RCC 7860 (cell line): ENCODE measurements around the gene NTHL1.

Experiments
- DNase-seq: peaks from one replicate; pipeline ENCODE4 v3.0.0-alpha.2; 2015; ENCODE audit warnings: low spot score
- FAIRE-seq: peaks from 2 replicates; lab custom pipeline; 2012; peaks lifted over from hg19 to GRCh38; lab: Jason Lieb, UNC

NTHL1 gene

GRCh38 chr16:2047330-2048115 is at the start of gene NTHL1, which contains the start of gene TSC2:
TSS of gene NTHL1 (minus strand) at chr16:2047834. CDS start at chr16:2047823, 11 bp downstream.
TSS of gene TSC2 (plus strand) at chr16:2047985. CDS start at chr16:2048616, 631 bp downstream.
- FAIRE-seq = no peak

DNA sequence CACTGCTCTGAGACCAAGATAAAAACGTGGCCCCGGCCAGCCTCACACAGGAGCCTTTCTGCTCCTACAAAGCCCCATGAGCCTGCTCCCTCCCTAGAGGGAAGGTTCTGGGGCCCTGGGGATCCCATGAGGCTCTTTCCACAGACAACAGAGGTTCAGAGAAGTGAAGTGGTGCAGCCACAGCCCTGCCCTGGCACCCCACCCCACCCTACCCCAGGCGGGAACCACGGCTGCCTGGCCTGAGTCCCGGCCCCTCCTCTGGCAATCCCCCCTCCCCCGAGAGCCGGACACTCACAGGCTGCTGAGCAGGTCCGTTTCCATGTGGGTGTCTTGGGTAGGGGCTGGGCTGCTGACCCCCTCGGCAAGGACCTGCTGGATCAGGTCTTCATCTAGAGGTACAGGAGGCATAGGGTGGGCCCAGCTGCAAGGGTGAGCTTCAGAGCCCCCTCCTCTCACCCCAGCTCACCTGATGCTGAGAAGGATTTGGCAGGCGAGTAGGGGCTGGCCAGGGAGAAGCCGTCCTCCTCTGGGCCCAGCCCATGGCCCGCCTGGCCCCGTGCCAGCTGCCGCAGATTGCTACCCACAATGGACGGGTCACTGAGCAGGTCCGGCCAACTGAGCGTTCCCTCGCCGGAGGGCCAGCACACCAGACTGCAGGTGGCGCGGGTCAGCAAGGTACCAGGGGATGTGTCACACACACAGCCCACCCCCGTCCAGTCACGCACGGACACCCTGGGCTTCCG is 49.4 kb upstream of the NTHL1 start:
- FAIRE-seq (peak; percentile 66), DNase-seq (peak; percentile 75)

More at GRCh38 chr16:2047330-2048115, at the start of gene NTHL1, which contains the start of gene TSC2:
- DNase-seq = peak; percentile 88

DNA sequence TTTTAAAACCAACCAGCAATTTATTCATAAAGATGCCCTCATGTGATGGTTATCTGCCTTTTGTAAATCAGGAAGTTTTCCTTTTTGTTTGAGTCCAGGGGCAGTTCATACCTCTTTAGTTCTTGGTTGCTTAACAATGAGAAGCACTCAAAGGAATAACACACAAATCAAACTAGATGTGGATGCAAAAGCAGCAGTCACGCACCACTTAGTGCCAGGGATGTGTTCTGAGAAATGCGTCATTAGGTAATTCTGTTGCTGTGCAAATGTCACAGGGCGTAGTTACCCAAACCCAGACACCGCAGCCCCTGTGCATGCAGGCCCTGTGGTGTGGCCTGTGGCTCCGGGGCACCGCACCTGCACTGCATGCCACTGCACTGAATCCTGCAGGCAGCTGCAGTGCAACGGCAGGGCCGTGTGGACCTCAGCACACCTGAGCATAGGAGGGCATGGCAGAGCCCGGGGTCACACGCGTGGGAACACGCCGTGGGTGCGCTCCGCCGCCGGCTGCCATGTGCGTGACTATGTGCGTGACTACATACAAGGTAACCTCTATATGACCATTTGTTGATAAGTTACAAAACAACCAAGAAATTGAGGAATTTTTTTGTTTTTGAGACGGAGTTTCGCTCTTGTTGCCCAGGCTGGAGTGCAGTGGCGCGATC is 48.4 kb upstream of the NTHL1 start:
- no peak for DNase-seq
- FAIRE-seq = no peak

- no peak for FAIRE-seq
- no peak for DNase-seq
Measured at GRCh38 chr16:2095315-2095853, 47.8 kb upstream of the NTHL1 start.

DNA sequence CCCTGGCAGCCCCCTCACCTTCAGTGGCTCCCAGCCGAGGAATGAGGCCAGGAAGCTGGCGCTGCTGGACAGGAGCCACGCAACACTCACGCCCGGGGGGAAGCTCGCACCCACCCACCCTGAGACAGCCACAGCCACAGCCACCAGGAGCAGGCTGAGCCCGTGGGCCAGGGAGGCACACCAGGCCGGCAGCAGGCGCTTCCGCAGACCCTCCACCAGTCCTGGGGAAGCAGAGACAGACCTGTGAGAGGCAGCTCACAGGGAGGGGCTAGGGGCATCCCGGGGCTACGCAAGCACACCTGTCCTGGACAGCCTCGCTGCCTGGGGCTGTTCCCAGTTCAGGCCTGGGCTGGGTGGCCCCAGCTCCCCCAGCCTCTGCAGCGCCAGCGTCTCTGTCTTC is 46.2 kb upstream of the NTHL1 start:
- no peak for FAIRE-seq

DNA sequence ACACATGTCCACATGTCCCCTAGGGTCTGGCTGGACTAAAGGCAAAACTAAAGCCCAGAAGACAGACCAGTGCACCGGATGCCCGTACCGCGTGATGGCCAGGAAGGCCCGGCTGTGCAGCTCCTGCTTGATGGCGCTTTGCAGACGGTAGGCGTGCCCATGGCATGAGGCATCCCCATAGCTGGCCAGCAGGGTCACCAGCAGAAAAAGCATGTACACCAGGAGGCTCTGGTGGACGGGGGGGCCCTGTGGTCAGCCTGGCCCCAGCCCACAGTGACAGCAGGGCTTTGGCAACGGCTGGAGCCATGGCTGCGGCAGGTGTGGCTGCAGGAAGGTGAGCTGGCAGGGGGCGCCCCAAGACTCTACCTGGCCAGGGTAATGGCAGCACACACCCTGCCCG is 45.2 kb upstream of the NTHL1 start:
- DNase-seq = no peak
- FAIRE-seq = no peak

More for the DNA sequence above, 46.2 kb upstream of the NTHL1 start:
- DNase-seq = no peak

- no peak for DNase-seq
- no peak for FAIRE-seq
Measured at GRCh38 chr16:2092256-2092620, 44.6 kb upstream of the NTHL1 start.

DNA sequence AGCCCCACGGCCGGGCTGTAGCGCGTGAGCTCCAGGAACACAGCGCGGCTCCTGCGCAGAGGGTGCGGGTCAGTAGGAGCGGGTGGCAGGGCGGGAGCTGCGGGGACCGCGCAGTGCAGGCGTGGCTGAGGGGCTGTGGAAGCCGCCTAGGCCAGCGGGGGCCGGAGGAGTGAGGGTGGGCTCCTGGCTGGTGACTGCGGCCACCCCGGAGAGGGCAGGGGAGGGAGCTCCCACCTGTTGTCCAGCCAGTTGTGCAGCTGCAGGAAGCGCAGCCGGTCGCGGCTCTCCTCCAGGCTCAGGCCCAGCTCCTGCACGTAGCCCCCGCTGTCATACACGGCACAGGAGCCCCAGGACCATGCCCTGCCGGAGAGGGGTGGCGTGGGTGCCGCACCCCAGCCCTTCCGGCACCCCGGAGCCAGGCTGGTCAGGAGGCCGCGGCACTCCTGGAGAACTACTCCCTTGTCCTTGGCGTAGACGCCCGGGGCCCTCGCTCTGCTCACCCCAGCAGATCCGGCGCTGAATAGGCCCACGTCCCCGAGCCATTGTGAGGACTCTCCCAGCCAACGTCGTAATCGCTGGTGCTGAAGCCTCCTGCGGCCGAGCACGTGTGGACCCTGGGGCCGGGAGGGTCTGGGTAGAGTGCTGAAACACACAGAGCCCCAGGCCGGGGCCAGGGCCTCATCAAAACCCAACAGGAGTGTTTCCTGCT is 44.1 kb upstream of the NTHL1 start:
- no peak for DNase-seq
- FAIRE-seq = no peak

DNA sequence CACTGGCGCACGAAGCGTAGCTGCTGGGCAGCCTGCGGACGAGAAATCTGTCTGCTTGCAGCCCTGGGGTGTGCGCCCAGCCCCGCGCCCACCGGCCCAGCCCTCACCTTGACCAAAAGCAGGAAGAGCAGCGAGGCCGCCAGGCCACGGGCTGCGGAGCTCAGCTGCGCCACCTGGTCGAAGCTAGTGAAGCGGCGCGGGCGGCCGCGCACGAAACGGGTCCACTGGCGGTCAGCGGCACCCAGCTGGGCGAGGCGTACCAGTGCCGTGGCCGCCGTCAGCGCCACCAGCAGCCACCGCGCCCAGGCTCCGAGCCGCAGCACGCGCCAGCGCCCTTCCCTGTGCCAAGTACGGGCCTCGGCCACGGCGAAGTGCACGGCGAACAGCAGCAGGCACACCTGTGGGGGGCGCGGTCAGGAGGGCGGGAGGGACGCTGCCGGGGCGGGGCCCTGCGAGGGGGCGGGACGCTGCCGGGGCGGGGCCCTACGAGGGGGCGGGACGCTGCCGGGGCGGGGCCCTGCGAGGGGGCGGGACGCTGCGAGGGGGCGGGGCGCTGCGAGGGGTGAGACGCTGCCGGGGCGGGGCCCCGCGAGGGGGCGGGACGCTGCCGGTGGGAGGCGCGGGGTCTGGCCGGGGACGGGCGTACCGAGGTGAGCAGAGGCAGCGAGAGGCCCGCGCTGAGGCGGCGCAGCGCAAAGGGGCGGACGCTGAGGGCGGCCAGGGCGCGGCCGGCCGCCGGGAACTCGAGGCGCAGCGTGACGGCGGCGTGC is 43.3 kb upstream of the NTHL1 start:
- no peak for DNase-seq
- FAIRE-seq = no peak

- FAIRE-seq = no peak
Measured at GRCh38 chr16:2090481-2090776, 42.8 kb upstream of the NTHL1 start.

DNA sequence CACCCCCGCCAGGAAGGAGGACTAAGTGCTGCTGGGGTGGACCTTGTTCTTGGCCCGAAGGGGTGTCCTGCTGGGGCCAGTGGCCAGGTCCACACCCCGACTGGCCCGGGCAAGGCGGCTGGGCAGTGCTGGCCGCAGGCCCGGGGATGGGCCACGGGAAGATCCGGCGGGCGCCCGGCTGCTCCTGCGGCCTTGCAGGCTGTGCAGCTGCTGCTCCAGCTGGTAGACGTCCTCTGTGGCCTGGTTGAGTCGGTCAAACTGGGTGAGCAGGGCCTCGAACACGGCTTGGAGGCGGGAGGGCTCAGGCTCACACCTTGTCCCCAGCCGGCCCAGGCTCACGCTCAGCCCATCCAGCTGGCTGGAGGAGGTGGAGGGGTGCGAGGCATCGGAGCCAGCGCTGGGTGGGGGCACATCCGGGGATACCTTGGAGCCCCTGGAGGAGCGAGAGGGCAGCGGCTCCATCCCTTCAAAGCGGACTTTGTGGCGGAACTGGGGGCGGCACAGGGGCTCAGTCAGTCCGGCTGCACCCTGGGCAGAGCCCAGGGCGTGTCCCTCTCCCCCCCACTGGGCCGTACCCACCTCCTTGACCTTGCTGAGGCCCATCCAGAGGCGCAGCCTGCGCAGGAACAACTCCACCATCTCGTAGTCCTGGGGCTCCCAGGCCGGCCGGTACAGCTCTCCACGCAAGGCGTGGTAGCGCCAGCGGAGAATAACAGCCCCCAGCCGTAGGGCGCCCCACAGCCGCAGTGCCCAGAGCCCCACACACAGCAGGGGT is 42.3 kb upstream of the NTHL1 start:
- DNase-seq (no peak), FAIRE-seq (no peak)

More at GRCh38 chr16:2090481-2090776, 42.8 kb upstream of the NTHL1 start:
- no peak for DNase-seq

GRCh38 chr16:2088759-2089358 is 41.2 kb upstream of the NTHL1 start:
- FAIRE-seq (no peak), DNase-seq (no peak)

DNA sequence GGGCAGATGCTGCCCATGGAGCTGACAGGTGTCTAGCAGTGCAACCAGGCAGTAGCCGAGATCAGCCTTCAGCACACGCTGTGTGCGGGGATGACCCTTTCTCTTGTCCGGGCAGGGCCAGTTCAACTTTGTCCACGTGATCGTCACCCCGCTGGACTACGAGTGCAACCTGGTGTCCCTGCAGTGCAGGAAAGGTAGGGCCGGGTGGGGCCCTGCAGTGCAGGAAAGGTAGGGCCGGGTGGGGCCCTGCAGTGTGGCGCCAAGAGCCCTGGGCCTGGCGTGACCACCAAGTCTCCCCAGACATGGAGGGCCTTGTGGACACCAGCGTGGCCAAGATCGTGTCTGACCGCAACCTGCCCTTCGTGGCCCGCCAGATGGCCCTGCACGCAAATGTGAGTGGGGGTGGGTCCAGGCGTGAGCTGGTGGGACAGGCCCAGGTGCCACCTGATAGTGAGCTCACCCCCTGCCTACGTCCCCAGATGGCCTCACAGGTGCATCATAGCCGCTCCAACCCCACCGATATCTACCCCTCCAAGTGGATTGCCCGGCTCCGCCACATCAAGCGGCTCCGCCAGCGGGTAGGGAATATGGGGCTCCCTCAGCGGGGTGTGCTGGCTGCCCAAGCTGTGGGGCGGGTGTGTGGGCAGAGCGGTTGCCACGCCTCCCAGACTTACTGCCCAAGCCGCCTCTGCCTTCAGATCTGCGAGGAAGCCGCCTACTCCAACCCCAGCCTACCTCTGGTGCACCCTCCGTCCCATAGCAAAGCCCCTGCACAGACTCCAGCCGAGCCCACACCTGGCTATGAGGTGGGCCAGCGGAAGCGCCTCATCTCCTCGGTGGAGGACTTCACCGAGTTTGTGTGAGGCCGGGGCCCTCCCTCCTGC is 40.4 kb upstream of the NTHL1 start:
- DNase-seq (no peak), FAIRE-seq (no peak)

- FAIRE-seq (no peak), DNase-seq (no peak)
Measured at GRCh38 chr16:2086812-2087747, 39.4 kb upstream of the NTHL1 start.

DNA sequence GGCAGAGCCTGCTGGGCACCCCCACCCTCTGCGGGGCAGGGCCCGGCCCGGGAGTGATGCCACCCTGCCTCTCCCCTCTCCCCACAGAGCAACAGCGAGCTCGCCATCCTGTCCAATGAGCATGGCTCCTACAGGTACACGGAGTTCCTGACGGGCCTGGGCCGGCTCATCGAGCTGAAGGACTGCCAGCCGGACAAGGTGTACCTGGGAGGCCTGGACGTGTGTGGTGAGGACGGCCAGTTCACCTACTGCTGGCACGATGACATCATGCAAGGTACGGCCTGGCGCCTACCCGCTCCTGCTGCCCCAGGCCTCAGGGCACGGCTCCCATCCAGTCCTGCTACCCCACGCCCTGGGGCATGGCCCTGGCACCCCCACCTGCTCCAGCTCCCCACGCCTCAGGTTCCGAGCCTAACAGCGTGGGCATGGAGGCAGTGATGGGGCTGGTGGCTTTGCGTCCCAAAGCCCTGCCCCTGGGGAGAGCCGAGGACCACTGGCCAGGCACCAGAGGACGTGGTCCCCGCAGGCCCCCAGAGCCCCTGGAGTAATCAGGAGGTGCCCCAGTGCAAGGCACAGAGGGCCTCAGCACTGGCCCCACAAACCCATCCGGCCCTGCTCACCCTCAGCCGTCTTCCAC is 38.6 kb upstream of the NTHL1 start:
- no peak for DNase-seq
- FAIRE-seq = no peak

- DNase-seq = no peak
- no peak for FAIRE-seq
Measured at GRCh38 chr16:2085669-2086068, 38.0 kb upstream of the NTHL1 start.
